ENCODE data around the gene MRPL53. TPM values are rescaled to one million over a fixed set of nuclear protein-coding genes. Genes with fewer than 3 reads are reported as not detected.
A peak's percentile ranks its signal among the peaks of the same experiment; 100 is the strongest.

Gene MRPL53
- total and polyA plus RNA-seq, 9 donors = 13.1 to 105 (median 77.1) TPM

- TF ChIP-seq EP300 (IDR thresholded peaks at IDR 0.05) = no peak
- TF ChIP-seq, protein P1, sequence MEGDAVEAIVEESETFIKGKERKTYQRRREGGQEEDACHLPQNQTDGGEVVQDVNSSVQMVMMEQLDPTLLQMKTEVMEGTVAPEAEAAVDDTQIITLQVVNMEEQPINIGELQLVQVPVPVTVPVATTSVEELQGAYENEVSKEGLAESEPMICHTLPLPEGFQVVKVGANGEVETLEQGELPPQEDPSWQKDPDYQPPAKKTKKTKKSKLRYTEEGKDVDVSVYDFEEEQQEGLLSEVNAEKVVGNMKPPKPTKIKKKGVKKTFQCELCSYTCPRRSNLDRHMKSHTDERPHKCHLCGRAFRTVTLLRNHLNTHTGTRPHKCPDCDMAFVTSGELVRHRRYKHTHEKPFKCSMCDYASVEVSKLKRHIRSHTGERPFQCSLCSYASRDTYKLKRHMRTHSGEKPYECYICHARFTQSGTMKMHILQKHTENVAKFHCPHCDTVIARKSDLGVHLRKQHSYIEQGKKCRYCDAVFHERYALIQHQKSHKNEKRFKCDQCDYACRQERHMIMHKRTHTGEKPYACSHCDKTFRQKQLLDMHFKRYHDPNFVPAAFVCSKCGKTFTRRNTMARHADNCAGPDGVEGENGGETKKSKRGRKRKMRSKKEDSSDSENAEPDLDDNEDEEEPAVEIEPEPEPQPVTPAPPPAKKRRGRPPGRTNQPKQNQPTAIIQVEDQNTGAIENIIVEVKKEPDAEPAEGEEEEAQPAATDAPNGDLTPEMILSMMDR (IDR thresholded peaks at IDR 0.05) = no peak
- TF ChIP-seq POLR2A (IDR thresholded peaks at IDR 0.05) = no peak
- Histone ChIP-seq H3K27ac (no peak overlapping the region), H3K9me3 (no peaks in the 10 kb centered on the region), H3K4me3 (no peak overlapping the region), H3K27me3 (no peaks in the 10 kb centered on the region), H3K36me3 (no peaks in the 10 kb centered on the region), H3K4me1 (ENCODE audit: insufficient read depth) (peaks cover 2% of the 10 kb centered on the region)
- no peak for DNase-seq
- 1 to 2% (median 2%) methylated on average over 41 of the region's 41 CpGs for WGBS, 3 donors
- intact Hi-C loops (cut with DNase I) = no loop called here
Observed at GRCh38 chr2:74498500-74499266, 26.2 kb upstream of the MRPL53 start.

DNA sequence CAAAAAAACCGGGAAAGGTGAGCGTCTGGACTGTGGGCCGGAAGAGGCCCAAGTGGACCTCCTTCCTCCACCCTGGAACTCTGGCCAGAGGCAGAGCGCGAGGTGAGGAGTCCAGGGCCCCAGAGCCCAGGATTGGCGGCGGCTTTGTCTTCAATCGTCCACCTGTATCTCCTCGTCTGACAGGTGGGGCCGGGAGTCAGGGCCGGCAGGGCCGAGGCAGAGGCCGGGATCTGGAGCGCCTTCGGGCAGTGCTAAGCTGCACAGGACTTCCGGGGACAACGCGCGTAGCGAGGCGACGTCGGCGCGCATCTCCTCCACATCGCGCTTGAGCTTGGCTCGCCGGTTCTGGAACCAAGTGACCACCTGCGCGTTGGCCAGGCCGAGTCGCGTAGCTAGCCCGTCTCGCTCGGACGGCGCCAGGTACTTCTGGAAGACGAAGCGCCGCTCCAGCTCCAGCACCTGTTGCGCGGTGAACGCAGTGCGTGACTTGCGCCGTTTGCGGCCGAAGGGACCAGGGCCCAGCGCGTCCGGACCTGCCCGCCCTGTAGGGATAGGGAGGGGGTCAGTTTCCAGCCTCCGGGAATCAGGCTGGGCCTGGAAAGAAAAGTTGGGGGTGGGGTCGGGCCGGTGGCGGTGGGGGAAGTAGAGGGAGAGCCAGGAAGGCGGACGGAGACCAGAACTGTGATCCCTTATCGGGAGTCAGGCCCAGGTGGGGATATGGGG lies 25.5 kb upstream of the MRPL53 start:
- 1 to 2% (median 2%) methylated on average over 38 to 61 of the region's 61 CpGs for WGBS, 3 donors
- DNase-seq = peak in 1 of 5 donors; percentile 42
- peaks cover 2% of the 10 kb centered on the region for H3K4me1 ChIP-seq (ENCODE audit: insufficient read depth)
- no peak overlapping the region for H3K4me3 ChIP-seq
- H3K9me3 ChIP-seq = no peaks in the 10 kb centered on the region
- no peaks in the 10 kb centered on the region for H3K27me3 ChIP-seq
- no peaks in the 10 kb centered on the region for H3K36me3 ChIP-seq
- intact Hi-C loops (cut with DNase I) = no loop called here
- no peak for TF ChIP-seq POLR2A (IDR thresholded peaks at IDR 0.05)
- no peak for TF ChIP-seq EP300 (IDR thresholded peaks at IDR 0.05)
- H3K27ac ChIP-seq = no peak overlapping the region

DNA sequence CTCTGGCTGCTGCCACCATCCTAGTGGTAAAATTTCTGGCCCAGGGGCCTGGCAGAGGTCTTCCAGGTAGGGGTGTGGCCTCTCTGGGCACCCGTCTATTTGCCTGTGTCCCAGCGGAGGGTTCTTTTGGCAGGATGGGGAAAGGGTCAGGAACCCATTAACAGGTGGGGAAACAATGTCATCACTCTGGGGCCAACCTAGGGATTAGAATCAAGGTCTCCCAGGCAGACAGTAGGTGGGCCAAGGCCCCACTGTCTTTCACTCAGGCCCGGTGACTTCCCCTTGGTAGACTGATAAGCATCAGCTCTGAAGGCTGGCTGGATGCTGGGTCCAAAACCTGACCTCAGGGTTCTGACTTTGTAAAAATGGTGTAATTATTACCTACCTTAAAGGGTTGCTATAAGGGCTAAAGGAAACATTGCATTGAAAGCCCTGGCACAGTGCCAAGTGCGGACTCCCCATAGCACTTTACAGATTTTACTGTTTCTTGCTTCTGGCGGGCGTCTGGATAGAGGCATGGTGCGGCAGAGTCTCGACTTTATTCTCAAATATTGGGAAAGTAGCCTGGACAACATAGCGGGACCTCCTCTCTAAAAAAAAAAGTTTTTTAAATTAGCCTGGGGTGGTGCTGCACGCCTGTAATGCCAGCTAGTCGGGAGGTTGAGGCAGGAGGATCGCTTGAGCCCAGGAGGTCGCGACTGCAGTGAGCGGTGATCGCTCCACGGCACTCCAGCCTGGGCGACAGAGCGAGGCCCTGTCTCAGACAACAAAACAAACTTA lies 24.7 kb upstream of the MRPL53 start:
- TF ChIP-seq EP300 (IDR thresholded peaks at IDR 0.05) (no peak), POLR2A (IDR thresholded peaks at IDR 0.05) (no peak)
- TF ChIP-seq, protein P1 (IDR thresholded peaks at IDR 0.05) = no peak
- no peak overlapping the region for H3K27ac ChIP-seq
- peaks cover 2% of the 10 kb centered on the region for H3K4me1 ChIP-seq (ENCODE audit: insufficient read depth)
- H3K27me3 ChIP-seq = no peaks in the 10 kb centered on the region
- intact Hi-C loops (cut with DNase I) = no loop called here
- WGBS, 3 donors = 28 to 44% (median 31%) methylated on average over 18 to 19 of the region's 19 CpGs
- H3K9me3 ChIP-seq = no peaks in the 10 kb centered on the region
- no peak overlapping the region for H3K4me3 ChIP-seq
- no peaks in the 10 kb centered on the region for H3K36me3 ChIP-seq
- no peak for DNase-seq

DNA sequence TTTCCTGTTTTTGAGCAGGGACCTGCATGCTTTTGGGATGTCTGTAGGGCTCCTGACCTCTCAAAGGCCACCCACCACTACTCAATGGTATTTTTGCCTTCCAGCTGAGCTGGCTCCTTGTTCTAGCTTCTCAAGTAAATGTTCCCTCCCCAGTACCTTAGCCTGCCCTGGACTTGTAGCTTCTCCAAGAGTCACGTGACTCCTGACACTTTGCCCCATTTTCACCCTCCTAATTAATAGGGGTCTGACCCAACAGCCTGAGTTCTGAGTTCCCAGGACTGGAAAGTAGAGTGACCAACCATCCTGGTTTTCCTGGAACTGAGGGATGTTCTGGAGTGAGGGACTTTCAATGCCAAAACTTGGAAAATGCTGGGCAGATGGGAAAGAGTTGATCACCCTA lies 23.0 kb upstream of the MRPL53 start:
- no peaks in the 10 kb centered on the region for H3K27me3 ChIP-seq
- no peak for DNase-seq
- TF ChIP-seq, protein P1 (IDR thresholded peaks at IDR 0.05) = no peak
- TF ChIP-seq EP300 (IDR thresholded peaks at IDR 0.05) (no peak), POLR2A (IDR thresholded peaks at IDR 0.05) (no peak)
- intact Hi-C loops (cut with DNase I) = no loop called here
- H3K9me3 ChIP-seq = no peaks in the 10 kb centered on the region
- H3K4me1 ChIP-seq (ENCODE audit: insufficient read depth) = peaks cover 2% of the 10 kb centered on the region
- WGBS, 3 donors = 74 to 100% (median 83%) methylated on average over 1 of the region's 1 CpG
- no peak overlapping the region for H3K27ac ChIP-seq
- no peaks in the 10 kb centered on the region for H3K36me3 ChIP-seq
- no peak overlapping the region for H3K4me3 ChIP-seq

Measured in ovary (tissue), 9 donors.